OCI-LY3 (cell line): ENCODE measurements around the gene OXLD1.
"Not testable (repeated sequence)": the region's sequence is repeated elsewhere in the genome, so short reads cannot be mapped to it uniquely, and the experiment has no call there.

ENCODE experiments used
- EZH2phosphoT487 ChIP-seq: fragments of 200-600 bp; shearing (Covaris generic); IDR thresholded peaks from 2 replicates; pipeline ENCODE4 v1.6.1; 2018; ENCODE audit warnings: antibody characterized with exemption, mixed run types, low read depth
- TF ChIP-seq, protein P1 (sequence below): fragments of 200-600, 300-600 bp; sonication (generic); IDR thresholded peaks from 2 replicates; pipeline ENCODE4 v1.5.1; 2014; ENCODE audit warnings: antibody characterized with exemption, low read length, low read depth

DNA sequence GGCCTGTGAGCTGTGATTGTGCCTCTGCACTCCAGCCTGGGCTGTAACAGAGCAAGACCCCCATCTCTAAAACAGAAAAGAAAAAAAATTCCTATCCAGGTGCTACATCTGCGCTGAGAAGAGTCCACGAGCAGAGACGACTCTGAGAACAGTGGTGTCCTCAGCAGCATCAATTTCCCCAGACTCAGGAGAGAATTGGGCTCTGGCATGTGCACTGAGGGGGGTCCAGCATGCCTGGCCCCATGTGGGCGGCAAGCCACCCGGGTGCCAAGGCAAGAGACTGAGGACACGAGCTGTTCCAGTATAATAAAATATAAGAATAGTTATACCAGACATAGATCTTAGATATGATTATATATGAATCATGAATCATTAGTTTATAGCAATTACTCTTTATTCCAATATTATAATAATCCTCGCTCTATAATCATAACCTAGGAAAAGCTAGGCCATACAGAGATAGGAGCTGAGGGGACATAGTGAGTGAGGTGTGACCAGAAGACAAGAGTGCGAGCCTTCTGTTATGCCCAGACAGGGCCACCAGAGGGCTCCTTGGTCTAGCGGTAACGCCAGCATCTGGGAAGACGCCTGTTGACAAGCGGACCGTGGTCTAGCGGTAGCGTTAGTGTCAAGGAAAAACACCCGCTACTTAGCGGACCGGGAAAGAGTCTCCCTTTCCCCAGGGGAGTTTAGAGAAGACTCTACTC lies 9.3 kb upstream of the OXLD1 start:
- TF ChIP-seq, protein P1, sequence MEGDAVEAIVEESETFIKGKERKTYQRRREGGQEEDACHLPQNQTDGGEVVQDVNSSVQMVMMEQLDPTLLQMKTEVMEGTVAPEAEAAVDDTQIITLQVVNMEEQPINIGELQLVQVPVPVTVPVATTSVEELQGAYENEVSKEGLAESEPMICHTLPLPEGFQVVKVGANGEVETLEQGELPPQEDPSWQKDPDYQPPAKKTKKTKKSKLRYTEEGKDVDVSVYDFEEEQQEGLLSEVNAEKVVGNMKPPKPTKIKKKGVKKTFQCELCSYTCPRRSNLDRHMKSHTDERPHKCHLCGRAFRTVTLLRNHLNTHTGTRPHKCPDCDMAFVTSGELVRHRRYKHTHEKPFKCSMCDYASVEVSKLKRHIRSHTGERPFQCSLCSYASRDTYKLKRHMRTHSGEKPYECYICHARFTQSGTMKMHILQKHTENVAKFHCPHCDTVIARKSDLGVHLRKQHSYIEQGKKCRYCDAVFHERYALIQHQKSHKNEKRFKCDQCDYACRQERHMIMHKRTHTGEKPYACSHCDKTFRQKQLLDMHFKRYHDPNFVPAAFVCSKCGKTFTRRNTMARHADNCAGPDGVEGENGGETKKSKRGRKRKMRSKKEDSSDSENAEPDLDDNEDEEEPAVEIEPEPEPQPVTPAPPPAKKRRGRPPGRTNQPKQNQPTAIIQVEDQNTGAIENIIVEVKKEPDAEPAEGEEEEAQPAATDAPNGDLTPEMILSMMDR = peak; percentile 21; the same call in 1 of the 2 replicates
- TF ChIP-seq EZH2phosphoT487 = not testable (repeated sequence)
